K562 (cell line): ENCODE results near the gene ATP2B1. TPM values are rescaled to one million over a fixed set of nuclear protein-coding genes. Genes with fewer than 3 reads are reported as not detected.
A peak's percentile ranks its signal among the peaks of the same experiment; 100 is the strongest.

ENCODE experiments used
- ATAC-seq: fragments of 200-7000 bp; cut with Tn5 transposase; 3 replicates; pipeline ENCODE4 v1.9.1; 2020; ENCODE audit warnings: moderate library complexity
- BruUV-seq: library from RNA; stranded (reverse); fragments of 400-500 nt; replicated peaks from 2 replicates; lab custom pipeline; 2021; lab: Mats Ljungman, UMichigan
- CTCF ChIA-PET: fragments of 300-600 bp; formaldehyde crosslinking; extraction: SDS; loops from one replicate; lab custom pipeline; 2021; ENCODE audit warnings: low intra/inter-chr PET ratio; lab: Yijun Ruan, JAX
- POLR2A ChIA-PET: fragments of 300-600, 350-650 bp; sonication (Branson Sonifier 250); formaldehyde crosslinking; extraction: SDS; loops from one replicate; lab custom pipeline; 2021; ENCODE audit warnings: antibody characterized with exemption, inconsistent platforms; lab: Yijun Ruan, JAX
- DNase-seq, 4 experiments: peaks; one replicate each; pipeline versions ENCODE4 v3.0.0 to v3.0.0-alpha.2; 2011 to 2018; ENCODE audit warnings: low spot score in 3 of 4, mixed read lengths in 3 of 4; ENCODE audit errors: extremely low read depth in 1 of 4
- FAIRE-seq: peaks from 2 replicates; lab custom pipeline; 2011; peaks lifted over from hg19 to GRCh38; lab: Jason Lieb, UNC
- H2AFZ ChIP-seq: 2 replicates; pipeline ENCODE4 v1.6.0; 2011; ENCODE audit warnings: low read depth, low read length, control low read depth, inconsistent platforms
- H3K27ac ChIP-seq: fragments of 200-600 bp; 3 replicates; pipeline ENCODE4 v1.8.0; 2011; ENCODE audit warnings: low read depth, mild to moderate bottlenecking, control low read depth, inconsistent platforms, low read length, moderate library complexity, mixed read lengths; ENCODE audit errors: extremely low read depth
- H3K27me3 ChIP-seq, 2 experiments: fragments of 300-600 bp in 1 of 2; 2 replicates in 1 of 2; 3 replicates in 1 of 2; pipeline versions ENCODE4 v1.6.0 to v1.8.0; 2011; ENCODE audit warnings: inconsistent platforms in 2 of 2, low read length in 2 of 2, mild to moderate bottlenecking in 1 of 2, mixed read lengths in 1 of 2, moderate library complexity in 1 of 2; ENCODE audit not compliant: control insufficient read depth in 2 of 2, insufficient read depth in 2 of 2
- H3K36me3 ChIP-seq: fragments of 300-600 bp; 3 replicates; pipeline ENCODE4 v1.8.0; 2011; ENCODE audit warnings: mild to moderate bottlenecking, low read length, inconsistent platforms; ENCODE audit not compliant: control insufficient read depth, insufficient read depth
- H3K4me1 ChIP-seq, 2 experiments: fragments of 200-600 bp in 1 of 2; replicated peaks in 1 of 2; 2 replicates in 1 of 2; 3 replicates in 1 of 2; pipeline versions ENCODE4 v1.5.1 to v1.8.0; 2011; ENCODE audit warnings: inconsistent platforms in 2 of 2, low read length in 2 of 2, mild to moderate bottlenecking in 1 of 2, mixed read lengths in 1 of 2, moderate library complexity in 1 of 2; ENCODE audit not compliant: control insufficient read depth in 2 of 2, insufficient read depth in 2 of 2
- H3K4me2 ChIP-seq: 2 replicates; pipeline ENCODE4 v1.6.1; 2011; ENCODE audit warnings: low read length, control low read depth, inconsistent platforms, mixed read lengths; ENCODE audit not compliant: insufficient read depth
- H3K4me3 ChIP-seq: fragments of 200-600 bp; sonication (generic), shearing (Covaris generic); 2 replicates; pipeline ENCODE4 v1.5.1; 2016; ENCODE audit warnings: control low read depth, inconsistent platforms
- H3K79me2 ChIP-seq: fragments of 200-600 bp; 3 replicates; pipeline ENCODE4 v1.8.0; 2011; ENCODE audit warnings: low read length, inconsistent platforms; ENCODE audit not compliant: control insufficient read depth, insufficient read depth
- H3K9ac ChIP-seq, 2 experiments: 2 replicates each; pipeline versions ENCODE4 v1.6.0 to v1.6.1; 2011; ENCODE audit warnings: low read depth in 2 of 2, low read length in 2 of 2, control low read depth in 1 of 2, inconsistent platforms in 1 of 2, mild to moderate bottlenecking in 1 of 2, mixed read lengths in 1 of 2; ENCODE audit not compliant: insufficient read depth in 1 of 2
- H3K9me1 ChIP-seq: one replicate; pipeline ENCODE4 v1.6.0; 2011; ENCODE audit warnings: inconsistent platforms, mild to moderate bottlenecking, low read length, moderate library complexity; ENCODE audit not compliant: control insufficient read depth, insufficient read depth
- H3K9me3 ChIP-seq: replicated peaks from 2 replicates; pipeline ENCODE4 v1.5.1; 2011; ENCODE audit warnings: low read depth, low read length, inconsistent platforms; ENCODE audit not compliant: control insufficient read depth, insufficient read depth
- H4K20me1 ChIP-seq: replicated peaks from 2 replicates; pipeline ENCODE4 v1.6.1; 2011; ENCODE audit warnings: low read length, inconsistent platforms, mixed read lengths; ENCODE audit not compliant: control insufficient read depth, insufficient read depth
- CEBPG ChIP-seq, 3 experiments: fragments of 200-800 bp in 1 of 3; sonication (Bioruptor generic) in 1 of 3; sonication (generic) in 1 of 3; formaldehyde crosslinking in 1 of 3; IDR thresholded peaks in 2 of 3; conservative IDR thresholded peaks in 1 of 3; 2 replicates each; pipeline versions ENCODE4 v1.6.1 to v1.8.0; 2016 to 2022; ENCODE audit warnings: missing compliant biosample characterization in 2 of 3, missing genetic modification characterization in 2 of 3, mild to moderate bottlenecking in 1 of 3, missing genetic modification reagents in 1 of 3
- IRF9 ChIP-seq: fragments of 450-650 bp; IDR thresholded peaks from 2 replicates; pipeline ENCODE4 v1.6.1; 2016; ENCODE audit warnings: missing biosample characterization, missing genetic modification characterization
- KDM4B ChIP-seq, 2 experiments: fragments of 450-650 bp in 1 of 2; sonication (generic) in 1 of 2; IDR thresholded peaks; 2 replicates each; pipeline ENCODE4 v1.6.1; 2016 to 2017; ENCODE audit warnings: borderline replicate concordance in 2 of 2, antibody characterized with exemption in 1 of 2, low read depth in 1 of 2, mild to moderate bottlenecking in 1 of 2
- MCM3 ChIP-seq: fragments of 450-650 bp; IDR thresholded peaks from 2 replicates; pipeline ENCODE4 v1.6.1; 2016
- NR2C1 ChIP-seq, 2 experiments: fragments of 450-650 bp; IDR thresholded peaks; 2 replicates each; pipeline ENCODE4 v1.6.1; 2017; ENCODE audit warnings: mild to moderate bottlenecking in 2 of 2, antibody characterized with exemption in 1 of 2, inconsistent platforms in 1 of 2, missing compliant biosample characterization in 1 of 2, missing genetic modification characterization in 1 of 2
- PHB ChIP-seq: fragments of 250-450 bp; sonication (Bioruptor Pico); IDR thresholded peaks from 2 replicates; pipeline ENCODE4 v1.5.0; 2021
- PHB2 ChIP-seq: fragments of 450-650 bp; IDR thresholded peaks from 2 replicates; pipeline ENCODE4 v1.6.1; 2017; ENCODE audit warnings: low read depth
- PTRF ChIP-seq: fragments of 450-650 bp; IDR thresholded peaks from 2 replicates; pipeline ENCODE4 v1.6.1; 2016; ENCODE audit warnings: mild to moderate bottlenecking, missing genetic modification characterization, missing compliant biosample characterization
- RFX7 ChIP-seq: fragments of 250-450 bp; sonication (Bioruptor Pico); IDR thresholded peaks from 2 replicates; pipeline ENCODE4 v1.5.1; 2021; ENCODE audit warnings: mild to moderate bottlenecking
- THRB ChIP-seq: fragments of 450-650 bp; formaldehyde crosslinking; conservative IDR thresholded peaks from 2 replicates; pipeline ENCODE4 v1.4.0; 2022; ENCODE audit warnings: mild to moderate bottlenecking, missing genetic modification characterization
- ZNF217 ChIP-seq: sonication (generic); formaldehyde crosslinking; IDR thresholded peaks from 2 replicates; pipeline ENCODE4 v1.8.0; 2022; ENCODE audit warnings: mild to moderate bottlenecking, missing genetic modification reagents
- ZNF253 ChIP-seq: fragments of 250-450 bp; sonication (Bioruptor Pico); conservative IDR thresholded peaks from 2 replicates; pipeline ENCODE4 v1.6.1; 2021; ENCODE audit warnings: mild to moderate bottlenecking
- ZNF384 ChIP-seq: IDR thresholded peaks from 2 replicates; pipeline ENCODE4 v1.6.1; 2012; ENCODE audit warnings: low read depth, low read length, improper control_type of control experiment
- WGBS: fragments of 100-300 bp; shearing (Covaris generic); methylation state at CpG from one replicate; pipeline ENCODE4 v1.1.6; 2016; ENCODE audit warnings: low coverage, mixed read lengths; ENCODE audit not compliant: insufficient coverage; ENCODE audit errors: missing lambda C conversion rate; 5-methylcytosine and 5-hydroxymethylcytosine counted together
- in situ Hi-C: fragments of 300-500 bp; cut with MboI; formaldehyde crosslinking; loops from 4 replicates; pipeline ENCODE4 v1.15.0; 2018; ENCODE audit warnings: inconsistent platforms, mixed read lengths
- intact Hi-C: fragments of 100-400 bp; cut with micrococcal nuclease; formaldehyde crosslinking; loops from 2 replicates; pipeline ENCODE4 v1.14.2; 2022
- polyA plus RNA-seq, 8 experiments: library from polyadenylated mRNA; depleted of rRNA in 4 of 8; stranded (reverse) in 5 of 8; unstranded in 3 of 8; fragments of >200 nt; fragmentation: Nextera tagmentation in 2 of 8; fragmentation: Illumina TruSeq in 1 of 8; extraction: Ambion mirVana in 2 of 8; extraction: Trizol in 1 of 8; gene quantifications; 2 replicates each; pipeline versions ENCODE4 v1.2.1 to v1.2.3, GENCODE V29; 2011 to 2014; ENCODE audit warnings: inconsistent platforms in 1 of 8, missing spikeins in 1 of 8
- total RNA-seq, 7 experiments: library from RNA; depleted of rRNA in 6 of 7; stranded (reverse); fragments of >200 nt in 6 of 7; fragmentation: Illumina TruSeq in 2 of 7; extraction: Trizol in 2 of 7; gene quantifications; 2 replicates each; pipeline versions ENCODE4 v1.2.1 to v1.2.3, GENCODE V29; 2011 to 2021; ENCODE audit warnings: low replicate concordance in 1 of 7

Gene ATP2B1
- total and polyA plus RNA-seq, 9 of the 15 experiments (the other 6 are each of a cell fraction or from before 2014, with no cell fraction given), result 8.6 to 39.0 (median 27.8) TPM

- TF ChIP-seq CEBPG (CRISPR knock-in tag; IDR thresholded peaks at IDR 0.05) (no peak), CEBPG (tag; conservative IDR thresholded peaks at IDR 0.05 in 1 of 2, IDR thresholded peaks at IDR 0.05 in 1 of 2) (0 out of 4 replicates have a peak, but pooled peaks of 1 of the 2 experiments have one; percentile 22)
Observed at GRCh38 chr12:89610366-89610765, 98.3 kb downstream of the ATP2B1 start (continued).

- 98% methylated on average over 5 of the region's 5 CpGs for WGBS
- POLR2A ChIA-PET, result interaction anchor here (1.3 to 1.9 kb wide), 2 partner anchors 10 to 11 kb away, joined by 4 to 9 read pairs; no protein-coding TSS in a partner anchor
Observed at GRCh38 chr12:89603678-89604077, 105.0 kb downstream of the ATP2B1 start.

GRCh38 chr12:89597770-89598169 lies 110.9 kb downstream of the ATP2B1 start:
- H3K4me2 ChIP-seq, result no peak overlapping the region
- no peak overlapping the region for H2AFZ ChIP-seq
- peaks cover 0 to 10% of the 10 kb centered on the region in 2 experiments; a peak in 2 of 5 replicates for H3K4me1 ChIP-seq
- FAIRE-seq, result no peak
- in situ Hi-C loops (no loop called here), intact Hi-C loops (no loop called here)
- CTCF ChIA-PET, result no interaction called here
- no peaks in the 10 kb centered on the region for H3K27me3 ChIP-seq
- no peaks in the 10 kb centered on the region for H3K9me1 ChIP-seq
- H3K9ac ChIP-seq, result no peak overlapping the region
- no peak overlapping the region for H3K4me3 ChIP-seq
- H4K20me1 ChIP-seq, result no peaks in the 10 kb centered on the region
- H3K79me2 ChIP-seq, result no peaks in the 10 kb centered on the region
- no peak for ATAC-seq
- no TSS peak for BruUV-seq
- no peak for DNase-seq
- no peak overlapping the region for H3K27ac ChIP-seq
- POLR2A ChIA-PET, result no interaction called here
- H3K36me3 ChIP-seq, result peaks cover 32% of the 10 kb centered on the region; the same call in 2 of the 3 replicates
- no peaks in the 10 kb centered on the region for H3K9me3 ChIP-seq
- WGBS, result 90% methylated on average over 1 of the region's 1 CpG
- TF ChIP-seq KDM4B (IDR thresholded peaks at IDR 0.05; ENCODE audit: borderline replicate concordance in 2 of 2, low read depth in 1 of 2) (no peak), THRB (CRISPR knock-in tag) (no peak), NR2C1 (IDR thresholded peaks at IDR 0.05) (no peak), NR2C1 (tag; IDR thresholded peaks at IDR 0.05) (no peak), ZNF384 (no peak), ZNF253 (CRISPR knock-in tag) (no peak), CEBPG (CRISPR knock-in tag; IDR thresholded peaks at IDR 0.05) (no peak), CEBPG (tag; conservative IDR thresholded peaks at IDR 0.05 in 1 of 2, IDR thresholded peaks at IDR 0.05 in 1 of 2) (no peak), PTRF (tag) (no peak), IRF9 (tag) (no peak), RFX7 (no peak)

More at GRCh38 chr12:89603678-89604077, 105.0 kb downstream of the ATP2B1 start:
- no peak for FAIRE-seq
- Histone ChIP-seq H4K20me1 (no peaks in the 10 kb centered on the region), H3K27ac (no peak overlapping the region), H3K9ac (no peak overlapping the region), H3K9me3 (no peaks in the 10 kb centered on the region), H3K4me3 (no peak overlapping the region), H3K4me1 (peaks cover 0 to 5% of the 10 kb centered on the region in 2 experiments; a peak in 1 of 5 replicates), H3K9me1 (no peaks in the 10 kb centered on the region), H3K36me3 (peaks cover 45% of the 10 kb centered on the region), H3K27me3 (no peaks in the 10 kb centered on the region), H2AFZ (no peak overlapping the region), H3K4me2 (no peak overlapping the region), H3K79me2 (no peaks in the 10 kb centered on the region)
- CTCF ChIA-PET, result no interaction called here
- DNase-seq, result no peak
- ATAC-seq, result no peak
- intact Hi-C loops (no loop called here), in situ Hi-C loops (no loop called here)
- no TSS peak for BruUV-seq
- TF ChIP-seq MCM3 (no peak), ZNF217 (no peak), PHB (no peak), PHB2 (no peak)
